Activated naive CD4-positive, alpha-beta T cell treated with anti-CD3 and anti-CD28 coated beads for 36 hours (primary cell): Measurements from ENCODE around the gene DSE. TPM values are rescaled to one million over a fixed set of nuclear protein-coding genes. Genes with fewer than 3 reads are reported as not detected.

Source experiments
- CTCF ChIA-PET: fragments of 350-600 bp; sonication (Branson Sonifier 250); formaldehyde crosslinking; loops from one replicate; lab custom pipeline; 2021; ENCODE audit warnings: antibody characterized with exemption; lab: Charles Lee
- DNase-seq: peaks from one replicate; pipeline ENCODE4 v3.0.0-alpha.2; 2020
- H3K27ac Mint-ChIP-seq: one replicate; pipeline ENCODE4 v1.8.0; 2021; ENCODE audit warnings: mild to moderate bottlenecking, mixed read lengths
- H3K27me3 Mint-ChIP-seq: one replicate; pipeline ENCODE4 v1.8.0; 2021; ENCODE audit warnings: low read depth, mixed read lengths
- H3K36me3 Mint-ChIP-seq: one replicate; pipeline ENCODE4 v1.8.0; 2021; ENCODE audit warnings: low read depth, mixed read lengths
- H3K4me1 Mint-ChIP-seq: one replicate; pipeline ENCODE4 v1.8.0; 2021; ENCODE audit warnings: low read depth, mixed read lengths
- H3K4me3 Mint-ChIP-seq: one replicate; pipeline ENCODE4 v1.8.0; 2021; ENCODE audit warnings: mild to moderate bottlenecking, moderate library complexity, mixed read lengths
- H3K9me3 Mint-ChIP-seq: one replicate; pipeline ENCODE4 v1.8.0; 2021; ENCODE audit warnings: mixed read lengths
- intact Hi-C: fragments of 100-400 bp; cut with micrococcal nuclease; formaldehyde crosslinking; loops from one replicate; pipeline ENCODE4 v1.15.1; 2023
- total RNA-seq, 2 experiments: library from RNA; stranded (reverse); gene quantifications; one replicate each; pipeline ENCODE4 v1.2.3, GENCODE V29; 2021

DSE gene
- total RNA-seq, 2 experiments from 2014 or later: 2.1 to 3.2 TPM

GRCh38 chr6:116379764-116380163 lies 9.0 kb downstream of the DSE start:
- Mint-ChIP-seq H3K27me3 (peaks cover 10% of the 10 kb centered on the region), H3K4me1 (no peaks in the 10 kb centered on the region), H3K36me3 (no peaks in the 10 kb centered on the region), H3K27ac (no peak overlapping the region), H3K9me3 (no peaks in the 10 kb centered on the region), H3K4me3 (no peak overlapping the region)
- intact Hi-C loops: loop anchor here (10.0 kb wide), 1 partner anchor 365 kb away; no protein-coding TSS in a partner anchor
- DNase-seq: no peak
- CTCF ChIA-PET: no interaction called here

- intact Hi-C loops: no loop called here
Observed at GRCh38 chr6:116380346-116380745, 9.6 kb downstream of the DSE start.

GRCh38 chr6:116381000-116381399 lies 10.3 kb downstream of the DSE start:
- Mint-ChIP-seq H3K27ac (no peak overlapping the region), H3K4me3 (no peak overlapping the region), H3K9me3 (no peaks in the 10 kb centered on the region), H3K36me3 (no peaks in the 10 kb centered on the region), H3K4me1 (no peaks in the 10 kb centered on the region), H3K27me3 (peaks cover 10% of the 10 kb centered on the region)
- no peak for DNase-seq
- CTCF ChIA-PET: no interaction called here
- intact Hi-C loops: no loop called here

More at GRCh38 chr6:116380346-116380745, 9.6 kb downstream of the DSE start:
- Mint-ChIP-seq H3K4me1 (no peaks in the 10 kb centered on the region), H3K4me3 (no peak overlapping the region), H3K27ac (no peak overlapping the region), H3K9me3 (no peaks in the 10 kb centered on the region), H3K36me3 (no peaks in the 10 kb centered on the region), H3K27me3 (peaks cover 12% of the 10 kb centered on the region)
- no peak for DNase-seq
- CTCF ChIA-PET: no interaction called here

GRCh38 chr6:116382587-116382986 lies 11.8 kb downstream of the DSE start:
- CTCF ChIA-PET: no interaction called here
- intact Hi-C loops: no loop called here

GRCh38 chr6:116384727-116385458 lies 14.1 kb downstream of the DSE start:
- H3K36me3 Mint-ChIP-seq: no peaks in the 10 kb centered on the region
- DNase-seq: no peak
- H3K9me3 Mint-ChIP-seq: no peaks in the 10 kb centered on the region
- peaks cover 6% of the 10 kb centered on the region for H3K4me1 Mint-ChIP-seq
- no peak overlapping the region for H3K27ac Mint-ChIP-seq
- no peak overlapping the region for H3K4me3 Mint-ChIP-seq
- intact Hi-C loops: no loop called here
- CTCF ChIA-PET: no interaction called here
- H3K27me3 Mint-ChIP-seq: peaks cover 7% of the 10 kb centered on the region

More at GRCh38 chr6:116382587-116382986, 11.8 kb downstream of the DSE start:
- DNase-seq: no peak
- H3K9me3 Mint-ChIP-seq: no peaks in the 10 kb centered on the region
- H3K4me3 Mint-ChIP-seq: no peak overlapping the region
- peaks cover 6% of the 10 kb centered on the region for H3K4me1 Mint-ChIP-seq
- H3K36me3 Mint-ChIP-seq: no peaks in the 10 kb centered on the region
- H3K27me3 Mint-ChIP-seq: peaks cover 7% of the 10 kb centered on the region
- H3K27ac Mint-ChIP-seq: no peak overlapping the region

- H3K9me3 Mint-ChIP-seq: no peaks in the 10 kb centered on the region
- peaks cover 6% of the 10 kb centered on the region for H3K4me1 Mint-ChIP-seq
- H3K27me3 Mint-ChIP-seq: peaks cover 4% of the 10 kb centered on the region
- CTCF ChIA-PET: no interaction called here
- no peaks in the 10 kb centered on the region for H3K36me3 Mint-ChIP-seq
- intact Hi-C loops: no loop called here
- no peak for DNase-seq
- no peak overlapping the region for H3K4me3 Mint-ChIP-seq
- no peak overlapping the region for H3K27ac Mint-ChIP-seq
Observed at GRCh38 chr6:116385459-116385802, 14.7 kb downstream of the DSE start.

GRCh38 chr6:116385921-116386320 lies 15.2 kb downstream of the DSE start:
- no peak overlapping the region for H3K27ac Mint-ChIP-seq
- peaks cover 4% of the 10 kb centered on the region for H3K27me3 Mint-ChIP-seq
- no peak overlapping the region for H3K4me3 Mint-ChIP-seq
- H3K4me1 Mint-ChIP-seq: peaks cover 6% of the 10 kb centered on the region
- DNase-seq: no peak
- no peaks in the 10 kb centered on the region for H3K9me3 Mint-ChIP-seq
- intact Hi-C loops: no loop called here
- H3K36me3 Mint-ChIP-seq: no peaks in the 10 kb centered on the region
- CTCF ChIA-PET: no interaction called here

- Mint-ChIP-seq H3K9me3 (no peaks in the 10 kb centered on the region), H3K27ac (no peak overlapping the region), H3K4me1 (peaks cover 6% of the 10 kb centered on the region), H3K4me3 (no peak overlapping the region), H3K27me3 (peaks cover 4% of the 10 kb centered on the region), H3K36me3 (no peaks in the 10 kb centered on the region)
- CTCF ChIA-PET: no interaction called here
- no peak for DNase-seq
- intact Hi-C loops: no loop called here
Observed at GRCh38 chr6:116386581-116387299, 16.0 kb downstream of the DSE start.

GRCh38 chr6:116387374-116387773 lies 16.6 kb downstream of the DSE start:
- Mint-ChIP-seq H3K4me1 (peaks cover 10% of the 10 kb centered on the region), H3K27me3 (peaks cover 3% of the 10 kb centered on the region), H3K27ac (no peak overlapping the region), H3K4me3 (no peak overlapping the region), H3K36me3 (no peaks in the 10 kb centered on the region), H3K9me3 (no peaks in the 10 kb centered on the region)
- intact Hi-C loops: no loop called here
- CTCF ChIA-PET: no interaction called here
- DNase-seq: no peak

GRCh38 chr6:116388924-116389323 lies 18.2 kb downstream of the DSE start:
- Mint-ChIP-seq H3K36me3 (no peaks in the 10 kb centered on the region), H3K27me3 (peaks cover 2% of the 10 kb centered on the region), H3K9me3 (no peaks in the 10 kb centered on the region), H3K4me1 (peaks cover 21% of the 10 kb centered on the region), H3K27ac (no peak overlapping the region), H3K4me3 (no peak overlapping the region)
- intact Hi-C loops: no loop called here
- CTCF ChIA-PET: no interaction called here
- no peak for DNase-seq

GRCh38 chr6:116389357-116389756 lies 18.6 kb downstream of the DSE start:
- Mint-ChIP-seq H3K27ac (no peak overlapping the region), H3K4me3 (no peak overlapping the region), H3K9me3 (no peaks in the 10 kb centered on the region), H3K4me1 (peaks cover 21% of the 10 kb centered on the region), H3K27me3 (peaks cover 2% of the 10 kb centered on the region), H3K36me3 (no peaks in the 10 kb centered on the region)
- DNase-seq: no peak
- intact Hi-C loops: no loop called here
- CTCF ChIA-PET: no interaction called here

- CTCF ChIA-PET: no interaction called here
- Mint-ChIP-seq H3K4me1 (peaks cover 21% of the 10 kb centered on the region), H3K36me3 (no peaks in the 10 kb centered on the region), H3K4me3 (no peak overlapping the region), H3K9me3 (no peaks in the 10 kb centered on the region), H3K27me3 (no peaks in the 10 kb centered on the region), H3K27ac (no peak overlapping the region)
- intact Hi-C loops: no loop called here
- DNase-seq: no peak
Observed at GRCh38 chr6:116390581-116390980, 19.8 kb downstream of the DSE start.
